MM.1S (cell line): Measurements from ENCODE around the gene BTBD17.

Experiments used
- DNase-seq: peaks from one replicate; pipeline ENCODE4 v3.0.0-alpha.2; 2015
- H2AFZ ChIP-seq: fragments of 300-600 bp; sonication (generic); 2 replicates; pipeline ENCODE4 v1.6.0; 2016; ENCODE audit warnings: antibody characterized with exemption, low read length
- H3F3A ChIP-seq: fragments of 300-600 bp; sonication (generic); 2 replicates; pipeline ENCODE4 v1.6.1; 2016; ENCODE audit warnings: mild to moderate bottlenecking, antibody characterized with exemption, low read length, moderate library complexity, mixed read lengths; ENCODE audit not compliant: insufficient read depth
- H3K27ac ChIP-seq: fragments of 300-600 bp; sonication (generic); 2 replicates; pipeline ENCODE4 v1.5.1; 2016; ENCODE audit warnings: mild to moderate bottlenecking, low read length
- H3K27me3 ChIP-seq: fragments of 300-600 bp; sonication (generic); replicated peaks from 2 replicates; pipeline ENCODE4 v1.6.0; 2016; ENCODE audit warnings: low read length; ENCODE audit not compliant: insufficient read depth
- H3K36me3 ChIP-seq: fragments of 300-600 bp; sonication (generic); replicated peaks from 2 replicates; pipeline ENCODE4 v1.6.1; 2016; ENCODE audit warnings: mild to moderate bottlenecking, low read length, mixed read lengths; ENCODE audit not compliant: insufficient read depth
- H3K4me1 ChIP-seq: fragments of 300-600 bp; sonication (generic); 2 replicates; pipeline ENCODE4 v1.6.1; 2016; ENCODE audit warnings: low read length, mixed read lengths
- H3K4me2 ChIP-seq: fragments of 300-600 bp; sonication (generic); 2 replicates; pipeline ENCODE4 v1.6.0; 2016; ENCODE audit warnings: low read depth, low read length
- H3K4me3 ChIP-seq: fragments of 300-600 bp; sonication (generic); 2 replicates; pipeline ENCODE4 v1.5.1; 2016; ENCODE audit warnings: low read length, mixed read lengths
- H3K79me2 ChIP-seq: fragments of 300-600 bp; sonication (generic); 2 replicates; pipeline ENCODE4 v1.6.1; 2016; ENCODE audit warnings: mixed run types, low read length, mixed read lengths
- H3K9ac ChIP-seq: fragments of 300-600 bp; sonication (generic); 2 replicates; pipeline ENCODE4 v1.6.1; 2016; ENCODE audit warnings: low read length, mixed read lengths
- H3K9me2 ChIP-seq: fragments of 300-600 bp; sonication (generic); replicated peaks from 2 replicates; pipeline ENCODE4 v1.6.1; 2016; ENCODE audit warnings: mild to moderate bottlenecking, low read length, mixed read lengths; ENCODE audit not compliant: insufficient read depth
- H3K9me3 ChIP-seq: fragments of 300-600 bp; sonication (generic); replicated peaks from 2 replicates; pipeline ENCODE4 v1.6.1; 2016; ENCODE audit warnings: mild to moderate bottlenecking, low read length, mixed read lengths; ENCODE audit not compliant: insufficient read depth
- H4K20me1 ChIP-seq: fragments of 300-600 bp; sonication (generic); 2 replicates; pipeline ENCODE4 v1.6.1; 2016; ENCODE audit warnings: mild to moderate bottlenecking, low read length, moderate library complexity, mixed read lengths; ENCODE audit not compliant: insufficient read depth
- EZH2 ChIP-seq: fragments of 300-600 bp; sonication (generic); optimal IDR thresholded peaks from 2 replicates; pipeline ENCODE3; 2017; ENCODE audit warnings: low read depth, mild to moderate bottlenecking, antibody characterized with exemption, low read length, mixed read lengths
- EZH2phosphoT487 ChIP-seq: fragments of 300-600 bp; sonication (generic); IDR thresholded peaks from 2 replicates; pipeline ENCODE4 v1.6.1; 2018; ENCODE audit warnings: antibody characterized with exemption, low read length
- TF ChIP-seq, protein P1 (sequence below): fragments of 300-600 bp; sonication (generic); IDR thresholded peaks from 2 replicates; pipeline ENCODE4 v1.5.1; 2016; ENCODE audit warnings: antibody characterized with exemption, low read length, mixed read lengths

Gene BTBD17

GRCh38 chr17:74396567-74396966 is 34.9 kb upstream of the BTBD17 start:
- Histone ChIP-seq H3K9ac (no peak overlapping the region), H3K9me2 (no peaks in the 10 kb centered on the region), H3K36me3 (no peaks in the 10 kb centered on the region), H3K4me2 (no peak overlapping the region), H2AFZ (no peak overlapping the region), H3K4me3 (no peak overlapping the region), H3F3A (no peaks in the 10 kb centered on the region), H3K27ac (no peak overlapping the region), H4K20me1 (no peaks in the 10 kb centered on the region), H3K27me3 (peaks cover 74% of the 10 kb centered on the region), H3K9me3 (no peaks in the 10 kb centered on the region), H3K4me1 (no peaks in the 10 kb centered on the region), H3K79me2 (no peaks in the 10 kb centered on the region)
- TF ChIP-seq EZH2 (no peak), EZH2phosphoT487 (no peak)
- TF ChIP-seq, protein P1, sequence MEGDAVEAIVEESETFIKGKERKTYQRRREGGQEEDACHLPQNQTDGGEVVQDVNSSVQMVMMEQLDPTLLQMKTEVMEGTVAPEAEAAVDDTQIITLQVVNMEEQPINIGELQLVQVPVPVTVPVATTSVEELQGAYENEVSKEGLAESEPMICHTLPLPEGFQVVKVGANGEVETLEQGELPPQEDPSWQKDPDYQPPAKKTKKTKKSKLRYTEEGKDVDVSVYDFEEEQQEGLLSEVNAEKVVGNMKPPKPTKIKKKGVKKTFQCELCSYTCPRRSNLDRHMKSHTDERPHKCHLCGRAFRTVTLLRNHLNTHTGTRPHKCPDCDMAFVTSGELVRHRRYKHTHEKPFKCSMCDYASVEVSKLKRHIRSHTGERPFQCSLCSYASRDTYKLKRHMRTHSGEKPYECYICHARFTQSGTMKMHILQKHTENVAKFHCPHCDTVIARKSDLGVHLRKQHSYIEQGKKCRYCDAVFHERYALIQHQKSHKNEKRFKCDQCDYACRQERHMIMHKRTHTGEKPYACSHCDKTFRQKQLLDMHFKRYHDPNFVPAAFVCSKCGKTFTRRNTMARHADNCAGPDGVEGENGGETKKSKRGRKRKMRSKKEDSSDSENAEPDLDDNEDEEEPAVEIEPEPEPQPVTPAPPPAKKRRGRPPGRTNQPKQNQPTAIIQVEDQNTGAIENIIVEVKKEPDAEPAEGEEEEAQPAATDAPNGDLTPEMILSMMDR = no peak
- DNase-seq = no peak

DNA sequence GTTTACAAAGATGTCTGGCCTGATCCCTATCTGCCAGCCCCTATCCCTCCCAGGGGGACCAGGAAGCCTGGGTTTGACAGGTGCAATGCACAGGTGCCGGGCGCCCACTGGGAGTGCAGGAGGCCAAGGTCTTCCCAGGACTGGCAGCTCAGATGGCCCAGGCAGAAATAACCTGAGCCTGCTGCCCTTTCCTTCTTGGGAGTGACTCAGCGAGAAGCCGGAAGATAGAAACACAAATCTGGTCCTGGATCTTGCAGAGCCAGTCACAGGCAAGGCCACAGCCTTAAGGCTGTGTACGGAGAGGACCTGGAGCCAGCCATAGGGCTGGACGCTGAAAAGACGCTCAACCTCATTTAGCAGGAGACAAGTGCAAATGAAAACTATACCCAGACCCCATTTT is 33.3 kb upstream of the BTBD17 start:
- DNase-seq = no peak
- no peak overlapping the region for H3K27ac ChIP-seq

DNA sequence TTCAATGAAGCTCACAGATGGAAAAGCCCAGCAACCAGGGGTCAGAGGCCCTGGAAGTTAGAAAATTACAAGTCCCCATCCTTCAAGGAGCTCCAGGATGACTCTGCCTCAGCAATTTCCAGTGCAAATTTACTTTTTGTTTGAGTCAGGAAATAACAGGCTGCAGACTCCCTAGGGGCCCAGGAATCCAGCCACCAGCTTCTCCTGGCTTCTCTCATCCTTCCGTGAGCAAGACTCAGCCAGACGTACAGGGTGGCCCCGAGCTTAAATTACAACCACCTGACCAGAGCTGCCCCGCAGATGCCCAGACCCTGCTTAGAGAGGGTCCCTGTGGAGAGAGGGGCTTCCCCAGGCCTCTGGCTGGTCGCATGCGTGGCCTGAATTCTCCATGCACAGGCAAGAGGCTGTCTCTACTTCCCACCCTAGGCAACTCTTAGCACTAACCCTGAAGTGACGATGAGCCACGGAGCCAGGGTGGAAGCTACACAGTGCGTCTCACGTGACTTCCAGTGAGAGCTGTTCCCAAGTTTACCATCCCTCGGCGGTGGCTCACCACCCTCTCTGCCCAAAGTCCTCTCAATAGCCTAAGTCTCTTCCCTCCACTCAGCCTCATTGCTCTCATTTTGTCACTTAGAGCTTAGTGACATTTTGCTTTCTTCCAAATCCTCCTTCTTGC is 32.7 kb upstream of the BTBD17 start:
- no peak for DNase-seq
- no peak for TF ChIP-seq EZH2
- no peak for TF ChIP-seq EZH2phosphoT487
- TF ChIP-seq, protein P1 = no peak
- Histone ChIP-seq H3K27me3 (peaks cover 75% of the 10 kb centered on the region), H3K9me2 (no peaks in the 10 kb centered on the region), H3K4me1 (no peaks in the 10 kb centered on the region), H2AFZ (no peak overlapping the region), H3K9ac (no peak overlapping the region), H3F3A (no peaks in the 10 kb centered on the region), H3K79me2 (no peaks in the 10 kb centered on the region), H3K27ac (no peak overlapping the region), H3K9me3 (no peaks in the 10 kb centered on the region), H3K36me3 (no peaks in the 10 kb centered on the region), H4K20me1 (no peaks in the 10 kb centered on the region), H3K4me3 (no peak overlapping the region), H3K4me2 (no peak overlapping the region)

More for the DNA sequence above, 33.3 kb upstream of the BTBD17 start:
- Histone ChIP-seq H3K9ac (no peak overlapping the region), H3K79me2 (no peaks in the 10 kb centered on the region), H3K4me1 (no peaks in the 10 kb centered on the region), H2AFZ (no peak overlapping the region), H4K20me1 (no peaks in the 10 kb centered on the region), H3K4me2 (no peak overlapping the region), H3K27me3 (peaks cover 73% of the 10 kb centered on the region), H3K4me3 (no peak overlapping the region), H3F3A (no peaks in the 10 kb centered on the region), H3K36me3 (no peaks in the 10 kb centered on the region), H3K9me2 (no peaks in the 10 kb centered on the region), H3K9me3 (no peaks in the 10 kb centered on the region)
- TF ChIP-seq, protein P1 = no peak
- no peak for TF ChIP-seq EZH2
- TF ChIP-seq EZH2phosphoT487 = no peak
